Caco-2 (cell line): ENCODE data around the gene EMC10. TPM values are rescaled to one million over a fixed set of nuclear protein-coding genes. Genes with fewer than 3 reads are reported as not detected.

Experiments used
- BruUV-seq: library from RNA; stranded (reverse); fragments of 400-500 nt; replicated peaks from 2 replicates; lab custom pipeline; 2021; lab: Mats Ljungman, UMichigan
- CTCF ChIA-PET: fragments of 300-600 bp; sonication (Branson Sonifier 250); formaldehyde crosslinking; loops from one replicate; lab custom pipeline; 2022; ENCODE audit warnings: antibody characterized with exemption; lab: Charles Lee
- POLR2A ChIA-PET: fragments of 300-600 bp; sonication (Branson Sonifier 250); formaldehyde crosslinking; loops from one replicate; lab custom pipeline; 2022; ENCODE audit warnings: antibody characterized with exemption; lab: Charles Lee
- DNase-seq, 2 experiments: peaks; one replicate each; pipeline versions ENCODE4 v3.0.0 to v3.0.0-alpha.2; 2020 to 2022
- H3K27me3 ChIP-seq: replicated peaks from 2 replicates; pipeline ENCODE4 v1.6.0; 2011; ENCODE audit warnings: low read length; ENCODE audit not compliant: control insufficient read depth, insufficient read depth
- H3K36me3 ChIP-seq: 2 replicates; pipeline ENCODE4 v1.5.1; 2011; ENCODE audit warnings: low read length; ENCODE audit not compliant: control insufficient read depth, insufficient read depth
- H3K4me1 ChIP-seq: fragments of 250-450 bp; sonication (Bioruptor Pico); 2 replicates; pipeline ENCODE4 v1.5.1; 2020; ENCODE audit warnings: mild to moderate bottlenecking
- H3K4me3 ChIP-seq: 2 replicates; pipeline ENCODE4 v1.5.1; 2011; ENCODE audit warnings: low read depth, mild to moderate bottlenecking, control low read depth, low read length
- H3K9me3 ChIP-seq: fragments of 250-450 bp; sonication (Bioruptor Pico); 2 replicates; pipeline ENCODE4 v1.5.1; 2020; ENCODE audit warnings: mild to moderate bottlenecking, moderate library complexity
- H3K27ac Mint-ChIP-seq: one replicate; pipeline ENCODE4 v1.8.0; 2022; ENCODE audit warnings: mixed read lengths; ENCODE audit not compliant: unreplicated experiment
- H3K27me3 Mint-ChIP-seq: one replicate; pipeline ENCODE4 v1.8.0; 2022; ENCODE audit warnings: mixed read lengths; ENCODE audit not compliant: insufficient read depth, unreplicated experiment
- H3K36me3 Mint-ChIP-seq: one replicate; pipeline ENCODE4 v1.8.0; 2022; ENCODE audit warnings: mild to moderate bottlenecking, mixed read lengths; ENCODE audit not compliant: insufficient read depth, unreplicated experiment
- H3K4me1 Mint-ChIP-seq: one replicate; pipeline ENCODE4 v1.8.0; 2022; ENCODE audit warnings: low read depth, mixed read lengths; ENCODE audit not compliant: unreplicated experiment
- H3K4me3 Mint-ChIP-seq: one replicate; pipeline ENCODE4 v1.8.0; 2022; ENCODE audit warnings: mild to moderate bottlenecking, moderate library complexity, mixed read lengths; ENCODE audit not compliant: unreplicated experiment
- H3K9me3 Mint-ChIP-seq: one replicate; pipeline ENCODE4 v1.8.0; 2022; ENCODE audit warnings: mixed read lengths; ENCODE audit not compliant: unreplicated experiment
- CTCF ChIP-seq, 2 experiments: fragments of 200-600 bp in 1 of 2; IDR thresholded peaks; 1 replicate in 1 of 2; 2 replicates in 1 of 2; pipeline versions ENCODE4 v1.5.1 to v1.8.0; 2011 to 2022; ENCODE audit warnings: antibody characterized with exemption in 1 of 2, control low read depth in 1 of 2, inconsistent platforms in 1 of 2, low read depth in 1 of 2, low read length in 1 of 2, mild to moderate bottlenecking in 1 of 2, moderate library complexity in 1 of 2; ENCODE audit not compliant: insufficient read depth in 1 of 2, severe bottlenecking in 1 of 2, unreplicated experiment in 1 of 2
- intact Hi-C: fragments of 100-400 bp; cut with micrococcal nuclease; formaldehyde crosslinking; loops from one replicate; pipeline ENCODE4 v1.10.0; 2022; ENCODE audit not compliant: unreplicated experiment
- total RNA-seq: library from RNA; stranded (reverse); gene quantifications from 2 replicates; pipeline ENCODE4 v1.2.3, GENCODE V29; 2022

The EMC10 gene
- total RNA-seq, 1 experiment from 2014 or later, result 42.9 TPM

GRCh38 chr19:50518091-50519005 is 42.0 kb downstream of the EMC10 start:
- no peak overlapping the region for H3K27ac Mint-ChIP-seq
- H3K36me3 Mint-ChIP-seq, result no peaks in the 10 kb centered on the region
- POLR2A ChIA-PET, result interaction anchor here (0.5 kb wide), 1 partner anchor 150 kb away, joined by 3 read pairs; no protein-coding TSS in a partner anchor
- no peak for DNase-seq
- peak in 1 of 2 experiments; percentile 37 for TF ChIP-seq CTCF (IDR thresholded peaks at IDR 0.05; ENCODE audit: insufficient read depth in 1 of 2, low read depth in 1 of 2, low read length in 1 of 2, severe bottlenecking in 1 of 2, unreplicated experiment in 1 of 2)
- intact Hi-C loops, result no loop called here
- H3K36me3 ChIP-seq, result no peaks in the 10 kb centered on the region
- H3K4me3 ChIP-seq, result no peak overlapping the region
- no peaks in the 10 kb centered on the region for H3K9me3 ChIP-seq
- no peaks in the 10 kb centered on the region for H3K4me1 Mint-ChIP-seq
- no TSS peak for BruUV-seq
- no peak overlapping the region for H3K4me3 Mint-ChIP-seq
- no peaks in the 10 kb centered on the region for H3K4me1 ChIP-seq
- no peaks in the 10 kb centered on the region for H3K27me3 Mint-ChIP-seq
- CTCF ChIA-PET, result interaction anchor here (0.6 to 1.1 kb wide), 2 partner anchors 38 to 190 kb away, joined by 5 to 7 read pairs; no protein-coding TSS in a partner anchor
- no peaks in the 10 kb centered on the region for H3K27me3 ChIP-seq
- H3K9me3 Mint-ChIP-seq, result no peaks in the 10 kb centered on the region

GRCh38 chr19:50519006-50519575 is 42.8 kb downstream of the EMC10 start:
- CTCF ChIA-PET, result interaction anchor here (0.6 to 1.1 kb wide), 2 partner anchors 38 to 190 kb away, joined by 5 to 7 read pairs; no protein-coding TSS in a partner anchor
- intact Hi-C loops, result no loop called here
- H3K27me3 Mint-ChIP-seq, result no peaks in the 10 kb centered on the region
- Histone ChIP-seq H3K4me3 (no peak overlapping the region), H3K4me1 (no peaks in the 10 kb centered on the region), H3K36me3 (no peaks in the 10 kb centered on the region), H3K9me3 (no peaks in the 10 kb centered on the region), H3K27me3 (no peaks in the 10 kb centered on the region)
- no peaks in the 10 kb centered on the region for H3K9me3 Mint-ChIP-seq
- no peaks in the 10 kb centered on the region for H3K4me1 Mint-ChIP-seq
- H3K36me3 Mint-ChIP-seq, result no peaks in the 10 kb centered on the region
- no peak for DNase-seq
- POLR2A ChIA-PET, result interaction anchor here (0.5 kb wide), 1 partner anchor 151 kb away, joined by 3 read pairs; no protein-coding TSS in a partner anchor
- H3K27ac Mint-ChIP-seq, result no peak overlapping the region
- H3K4me3 Mint-ChIP-seq, result no peak overlapping the region
- TF ChIP-seq CTCF (IDR thresholded peaks at IDR 0.05; ENCODE audit: insufficient read depth in 1 of 2, low read depth in 1 of 2, low read length in 1 of 2, severe bottlenecking in 1 of 2, unreplicated experiment in 1 of 2), result no peak
- no TSS peak for BruUV-seq

- Mint-ChIP-seq H3K9me3 (no peaks in the 10 kb centered on the region), H3K27ac (no peak overlapping the region), H3K27me3 (no peaks in the 10 kb centered on the region), H3K4me3 (no peak overlapping the region), H3K4me1 (no peaks in the 10 kb centered on the region), H3K36me3 (no peaks in the 10 kb centered on the region)
- POLR2A ChIA-PET, result no interaction called here
- BruUV-seq, result no TSS peak
- CTCF ChIA-PET, result interaction anchor here (0.7 to 0.8 kb wide), 2 partner anchors 9 to 17 kb away, joined by 3 read pairs; no protein-coding TSS in a partner anchor
- Histone ChIP-seq H3K9me3 (no peaks in the 10 kb centered on the region), H3K36me3 (no peaks in the 10 kb centered on the region), H3K27me3 (no peaks in the 10 kb centered on the region), H3K4me3 (no peak overlapping the region), H3K4me1 (no peaks in the 10 kb centered on the region)
- no peak for DNase-seq
- intact Hi-C loops, result no loop called here
- no peak for TF ChIP-seq CTCF (IDR thresholded peaks at IDR 0.05; ENCODE audit: insufficient read depth in 1 of 2, low read depth in 1 of 2, low read length in 1 of 2, severe bottlenecking in 1 of 2, unreplicated experiment in 1 of 2)
These were observed 44.6 kb downstream of the EMC10 start for GRCh38 chr19:50520822-50521465.
